Skeletal muscle tissue (tissue), 4 donors: Measurements from ENCODE around the gene RNASE13. TPM values are rescaled to one million over a fixed set of nuclear protein-coding genes. Genes with fewer than 3 reads are reported as not detected.

ENCODE experiments used
- H3K27ac ChIP-seq: one replicate; pipeline ENCODE4 v1.7.0; 2013; ENCODE audit warnings: mild to moderate bottlenecking, low read depth, low read length, inconsistent platforms
- H3K27me3 ChIP-seq, 3 donors: one replicate each; pipeline ENCODE4 v1.7.0; 2013; ENCODE audit warnings: low read length in 3 of 3; ENCODE audit not compliant: control insufficient read depth in 3 of 3, insufficient read depth in 3 of 3
- H3K36me3 ChIP-seq, 3 donors: one replicate each; pipeline ENCODE4 v1.7.0; 2013; ENCODE audit warnings: low read length in 3 of 3; ENCODE audit not compliant: control insufficient read depth in 3 of 3, insufficient read depth in 3 of 3
- H3K4me1 ChIP-seq, 3 donors: one replicate each; pipeline ENCODE4 v1.7.0; 2013; ENCODE audit warnings: low read length in 3 of 3, mild to moderate bottlenecking in 3 of 3; ENCODE audit not compliant: control insufficient read depth in 3 of 3, insufficient read depth in 3 of 3
- H3K4me3 ChIP-seq, 3 donors: one replicate each; pipeline ENCODE4 v1.7.0; 2013; ENCODE audit warnings: low read length in 3 of 3
- H3K9ac ChIP-seq, 3 donors: one replicate each; pipeline ENCODE4 v1.7.0; 2013; ENCODE audit warnings: low read length in 3 of 3, mild to moderate bottlenecking in 3 of 3, moderate library complexity in 2 of 3, low read depth in 1 of 3
- H3K9me3 ChIP-seq, 3 donors: one replicate each; pipeline ENCODE4 v1.7.0; 2013; ENCODE audit warnings: low read length in 3 of 3; ENCODE audit not compliant: control insufficient read depth in 3 of 3
- total RNA-seq: library from RNA; depleted of rRNA; stranded (reverse); fragments of >200 nt; gene quantifications from one replicate; pipeline ENCODE4 v1.2.3, GENCODE V29; 2014
- donor health status: Osteomylitis.

RNASE13 gene
- total RNA-seq, 1 donor from 2014 or later: not detected

GRCh38 chr14:21054768-21055145, 20.1 kb upstream of the RNASE13 start:
- Histone ChIP-seq H3K4me3 (no peak overlapping the region), H3K4me1 (no peaks in the 10 kb centered on the region), H3K9me3 (no peaks in the 10 kb centered on the region), H3K9ac (no peak overlapping the region), H3K27me3 (no peaks in the 10 kb centered on the region), H3K27ac (no peak overlapping the region), H3K36me3 (no peaks in the 10 kb centered on the region)

GRCh38 chr14:21054123-21054767, 19.6 kb upstream of the RNASE13 start:
- Histone ChIP-seq H3K27ac (no peak overlapping the region), H3K4me1 (no peaks in the 10 kb centered on the region), H3K27me3 (no peaks in the 10 kb centered on the region), H3K4me3 (no peak overlapping the region), H3K9ac (no peak overlapping the region), H3K9me3 (no peaks in the 10 kb centered on the region), H3K36me3 (no peaks in the 10 kb centered on the region)

- H3K27ac ChIP-seq: no peak overlapping the region
- no peak overlapping the region for H3K4me3 ChIP-seq
- H3K36me3 ChIP-seq: no peaks in the 10 kb centered on the region
- H3K27me3 ChIP-seq: no peaks in the 10 kb centered on the region
- H3K9ac ChIP-seq: no peak overlapping the region
- no peaks in the 10 kb centered on the region for H3K9me3 ChIP-seq
- H3K4me1 ChIP-seq: peaks cover 0 to 2% (median under 1%) of the 10 kb centered on the region in 3 donors
Measured at GRCh38 chr14:21053184-21054122, 18.8 kb upstream of the RNASE13 start.

- no peak overlapping the region for H3K9ac ChIP-seq
- no peaks in the 10 kb centered on the region for H3K9me3 ChIP-seq
- H3K4me1 ChIP-seq: peaks cover 8 to 14% (median 8%) of the 10 kb centered on the region in 3 donors
- no peaks in the 10 kb centered on the region for H3K27me3 ChIP-seq
- no peak overlapping the region for H3K27ac ChIP-seq
- no peak overlapping the region for H3K4me3 ChIP-seq
- H3K36me3 ChIP-seq: no peaks in the 10 kb centered on the region
Measured at GRCh38 chr14:21050597-21050996, 16.0 kb upstream of the RNASE13 start.

- Histone ChIP-seq H3K27me3 (no peaks in the 10 kb centered on the region), H3K4me1 (peaks cover 10 to 19% (median 12%) of the 10 kb centered on the region in 3 donors), H3K9ac (no peak overlapping the region), H3K9me3 (no peaks in the 10 kb centered on the region), H3K27ac (no peak overlapping the region), H3K4me3 (no peak overlapping the region), H3K36me3 (no peaks in the 10 kb centered on the region)
Measured at GRCh38 chr14:21049271-21049673, 14.7 kb upstream of the RNASE13 start.

- Histone ChIP-seq H3K36me3 (no peaks in the 10 kb centered on the region), H3K9me3 (no peaks in the 10 kb centered on the region), H3K27me3 (no peaks in the 10 kb centered on the region), H3K9ac (no peak overlapping the region), H3K4me1 (peaks cover 17 to 25% (median 18%) of the 10 kb centered on the region in 3 donors), H3K4me3 (no peak overlapping the region), H3K27ac (no peak overlapping the region)
Measured at GRCh38 chr14:21048638-21049037, 14.0 kb upstream of the RNASE13 start.

- H3K4me1 ChIP-seq: peaks cover 28 to 38% (median 31%) of the 10 kb centered on the region in 3 donors
- peak overlapping the region; percentile 6 for H3K27ac ChIP-seq
- no peak overlapping the region for H3K4me3 ChIP-seq
- H3K9ac ChIP-seq: no peak overlapping the region
- H3K27me3 ChIP-seq: no peaks in the 10 kb centered on the region
- no peaks in the 10 kb centered on the region for H3K9me3 ChIP-seq
- H3K36me3 ChIP-seq: no peaks in the 10 kb centered on the region
Measured at GRCh38 chr14:21047378-21047781, 12.8 kb upstream of the RNASE13 start.

- Histone ChIP-seq H3K27me3 (no peaks in the 10 kb centered on the region), H3K9ac (peak overlapping the region in 1 of 3 donors; percentile 24), H3K9me3 (no peaks in the 10 kb centered on the region), H3K36me3 (no peaks in the 10 kb centered on the region), H3K4me1 (peaks cover 39 to 69% (median 51%) of the 10 kb centered on the region in 3 donors), H3K27ac (peak overlapping the region; percentile 48), H3K4me3 (peak overlapping the region in 1 of 3 donors; percentile 32)
Measured at GRCh38 chr14:21043974-21044618, 9.5 kb upstream of the RNASE13 start.

- H3K4me1 ChIP-seq: peaks cover 43 to 73% (median 57%) of the 10 kb centered on the region in 3 donors
- peak overlapping the region in 1 of 3 donors; percentile 57 for H3K4me3 ChIP-seq
Measured at GRCh38 chr14:21043387-21043973, 8.9 kb upstream of the RNASE13 start.

More at GRCh38 chr14:21043387-21043973, 8.9 kb upstream of the RNASE13 start:
- Histone ChIP-seq H3K27me3 (no peaks in the 10 kb centered on the region), H3K9ac (peak overlapping the region in 2 of 3 donors; percentile 3 to 41), H3K9me3 (no peaks in the 10 kb centered on the region), H3K36me3 (no peaks in the 10 kb centered on the region), H3K27ac (peak overlapping the region; percentile 48)
